ENCODE results near the gene IER5.

The IER5 gene

DNA sequence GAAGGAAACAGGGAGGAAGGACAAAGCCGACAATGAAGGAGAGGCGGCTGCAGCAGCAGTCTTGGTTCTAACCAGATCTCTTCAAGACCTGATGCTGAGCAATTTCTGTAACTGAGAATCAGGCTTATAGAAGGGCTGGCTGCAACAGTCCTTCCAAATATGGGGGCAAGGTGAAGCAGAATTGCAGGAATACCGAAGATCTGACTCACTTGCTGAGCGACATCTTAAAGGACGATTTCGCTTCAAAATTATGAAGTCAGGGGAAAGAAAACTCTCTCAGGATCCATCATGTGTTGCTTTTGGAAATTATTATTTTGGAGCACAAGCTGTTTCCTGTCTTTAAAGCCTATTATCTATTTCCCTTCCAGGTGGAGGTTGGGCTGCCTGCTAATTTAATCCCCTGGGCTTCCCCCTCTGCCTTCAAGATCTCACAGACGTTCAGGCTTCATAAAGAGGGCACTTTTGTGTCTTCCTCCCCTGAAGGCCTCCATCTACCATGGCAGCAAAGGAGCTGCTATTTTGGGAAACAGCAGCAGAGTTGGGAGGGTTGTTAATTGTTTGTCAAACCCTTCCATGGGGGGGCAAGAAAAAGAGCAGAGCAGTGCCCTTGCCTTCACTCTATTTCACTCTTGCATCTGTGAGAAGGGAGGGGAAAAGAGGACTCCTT is 10.8 kb upstream of the IER5 start:
- DNase-seq, result no peak

DNA sequence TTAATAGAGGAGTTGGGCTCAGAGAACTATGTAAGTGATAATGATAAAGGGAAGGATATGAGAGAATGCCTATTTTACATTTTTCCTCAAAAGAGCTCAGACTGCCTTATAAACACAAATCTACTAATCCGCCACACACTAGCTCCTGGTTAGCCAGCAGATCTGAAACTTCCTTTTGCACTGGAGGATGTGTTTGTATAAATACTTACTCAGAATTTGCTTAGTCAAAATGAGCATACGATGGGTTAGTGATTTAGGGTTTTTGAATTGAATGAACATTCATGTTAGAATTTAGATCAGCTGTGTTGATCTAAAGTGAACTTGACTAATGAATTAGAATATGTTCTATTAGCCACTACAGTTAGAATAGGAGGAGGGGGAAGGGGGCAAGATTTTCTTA is 9.1 kb upstream of the IER5 start:
- no peak for DNase-seq

DNA sequence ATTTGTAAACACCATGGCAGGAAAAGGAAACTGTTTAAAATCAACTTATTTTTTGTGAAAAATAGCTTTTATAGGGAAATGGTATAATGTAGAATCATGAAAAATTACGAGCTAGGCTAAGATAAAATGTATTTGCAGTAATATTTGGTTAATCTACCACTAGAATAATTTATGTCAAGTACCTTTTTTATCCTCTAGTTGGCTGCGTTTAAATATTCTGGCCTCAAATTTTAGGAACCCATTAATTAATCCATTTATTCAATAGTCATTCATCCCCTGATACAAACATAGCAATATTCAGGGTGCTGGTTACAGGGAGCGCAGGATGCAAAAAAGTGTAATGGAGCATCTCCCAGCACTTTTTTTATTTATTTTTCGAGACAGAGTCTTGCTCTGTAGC is 8.6 kb upstream of the IER5 start:
- no peak for DNase-seq

DNA sequence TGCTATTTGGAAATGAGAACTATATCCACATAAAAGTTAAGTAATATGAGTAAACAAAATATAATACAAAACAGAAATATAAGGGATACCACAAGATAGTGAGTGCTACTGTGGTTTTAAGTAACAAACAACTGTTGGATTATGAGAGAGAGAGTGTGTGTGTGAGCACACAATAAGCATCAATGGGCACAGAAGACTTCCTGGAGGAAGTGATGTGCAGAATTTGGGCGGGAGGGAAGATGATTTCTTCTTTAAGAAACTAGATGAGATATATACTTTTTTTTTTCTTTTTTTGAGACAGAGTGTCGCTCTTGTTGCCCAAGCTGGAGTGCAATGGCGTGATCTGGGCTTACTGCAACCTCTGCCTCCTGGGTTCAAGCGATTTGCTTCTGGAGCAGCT is 7.9 kb upstream of the IER5 start:
- DNase-seq, result no peak

DNA sequence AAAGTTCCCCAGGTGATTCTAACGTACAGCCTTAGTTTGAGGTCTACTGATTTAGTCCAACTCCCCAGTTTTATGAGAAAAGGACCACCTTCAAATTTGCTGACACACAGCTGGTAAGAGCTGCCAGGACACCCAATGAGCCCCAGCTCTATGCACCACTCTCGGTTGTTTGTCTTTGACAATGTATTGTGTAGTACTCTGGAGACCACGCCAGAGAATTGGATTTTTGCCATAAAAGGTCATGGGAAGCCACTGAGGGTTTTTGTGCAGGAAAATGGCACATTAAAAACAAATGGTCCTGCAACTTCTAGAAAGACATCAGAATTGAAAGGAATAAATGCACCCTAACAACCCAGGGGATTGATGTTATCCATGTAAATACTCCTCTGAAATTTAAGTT is 7.1 kb upstream of the IER5 start:
- DNase-seq, result no peak

DNA sequence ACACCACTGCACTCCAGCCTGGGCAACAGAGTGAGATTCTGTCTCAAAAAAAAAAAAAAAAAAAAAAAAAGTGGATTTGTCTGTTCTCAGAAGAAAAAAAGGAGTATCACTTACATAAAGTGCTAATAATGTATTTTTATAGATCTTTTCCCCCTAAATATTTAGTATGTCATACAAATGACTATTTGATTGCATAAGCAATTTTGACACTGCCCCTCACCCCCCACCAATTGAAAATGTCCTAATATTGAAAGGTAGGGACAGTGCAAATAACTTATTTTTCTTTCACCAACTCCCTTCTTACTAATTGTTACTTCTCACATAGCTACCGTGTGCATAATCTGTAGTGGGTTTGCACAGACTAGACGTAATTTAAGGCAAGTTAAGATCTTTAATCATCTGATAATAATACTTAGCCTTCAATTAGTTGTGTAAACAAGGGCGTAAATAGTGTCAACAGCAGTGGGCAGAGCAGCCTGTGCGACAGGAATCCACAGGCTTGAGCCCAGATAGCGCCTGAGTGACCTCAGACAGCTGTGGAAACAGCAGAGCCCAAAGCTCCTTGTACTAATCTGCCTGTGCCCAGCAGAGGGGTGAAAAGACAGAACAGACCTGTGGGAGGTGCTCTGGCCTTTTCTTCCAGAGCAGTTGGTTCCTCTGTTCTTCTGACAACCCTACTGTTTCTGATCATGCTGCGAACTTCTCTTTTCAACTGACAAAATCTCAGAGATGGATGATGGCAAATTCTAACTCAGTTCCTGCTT is 4.5 kb upstream of the IER5 start:
- peak; percentile 92 for DNase-seq

DNA sequence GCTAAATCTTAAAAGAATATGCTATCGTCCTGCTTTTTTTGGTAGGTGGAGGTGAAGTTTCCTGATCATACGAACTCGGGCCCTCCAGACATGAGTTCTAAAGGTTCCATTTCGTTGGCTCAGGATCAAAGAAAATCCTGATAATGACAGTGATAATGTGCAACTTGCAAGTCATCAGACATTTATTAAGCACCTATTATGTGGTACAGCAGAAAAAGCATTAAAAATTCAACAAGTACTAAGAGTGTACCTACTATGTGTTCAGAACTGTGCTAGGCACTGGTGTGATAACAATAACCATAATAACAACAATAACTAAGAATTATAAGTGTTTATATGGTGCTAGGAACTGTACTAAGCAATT is 3.9 kb upstream of the IER5 start:
- no peak for DNase-seq

DNA sequence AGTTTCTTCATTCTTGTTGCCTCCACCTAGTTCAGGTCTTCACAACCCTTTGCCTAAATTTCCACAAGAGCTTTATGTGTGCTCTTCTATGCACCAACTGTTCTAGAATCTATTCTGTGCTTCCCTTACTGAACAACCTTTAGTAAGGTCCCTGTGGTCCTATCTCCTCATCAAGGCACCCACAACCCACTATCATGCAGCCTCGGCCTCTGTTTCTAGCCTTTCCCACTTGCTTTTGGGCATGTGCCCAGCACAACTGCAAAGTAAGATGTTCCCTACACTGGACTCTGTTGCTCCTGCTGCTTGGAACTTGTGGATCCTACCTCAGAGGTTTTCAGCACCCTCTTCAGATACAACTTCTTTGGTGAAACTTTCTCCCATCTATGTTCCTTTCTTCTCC is 2.4 kb upstream of the IER5 start:
- peak; percentile 59 for DNase-seq

DNA sequence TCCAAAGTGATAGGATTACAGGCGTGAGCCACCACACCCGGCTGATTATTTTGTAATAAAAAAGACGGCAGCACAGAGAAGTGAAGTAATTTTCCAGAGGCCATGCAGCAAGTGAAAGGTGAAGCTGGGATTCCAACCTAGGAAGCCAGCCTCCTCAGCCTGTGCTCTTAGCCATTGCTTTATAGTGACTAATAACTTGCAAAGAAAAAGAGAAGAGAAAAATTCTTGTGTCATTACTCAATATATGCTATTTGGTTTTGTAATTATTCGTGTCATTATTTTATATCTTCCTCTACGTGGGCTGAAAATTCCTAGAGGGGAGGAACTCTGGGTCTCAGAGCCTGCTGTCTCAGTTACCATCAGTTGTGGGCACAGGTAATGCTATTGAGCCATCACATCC is 1.6 kb upstream of the IER5 start:
- no peak for DNase-seq

DNA sequence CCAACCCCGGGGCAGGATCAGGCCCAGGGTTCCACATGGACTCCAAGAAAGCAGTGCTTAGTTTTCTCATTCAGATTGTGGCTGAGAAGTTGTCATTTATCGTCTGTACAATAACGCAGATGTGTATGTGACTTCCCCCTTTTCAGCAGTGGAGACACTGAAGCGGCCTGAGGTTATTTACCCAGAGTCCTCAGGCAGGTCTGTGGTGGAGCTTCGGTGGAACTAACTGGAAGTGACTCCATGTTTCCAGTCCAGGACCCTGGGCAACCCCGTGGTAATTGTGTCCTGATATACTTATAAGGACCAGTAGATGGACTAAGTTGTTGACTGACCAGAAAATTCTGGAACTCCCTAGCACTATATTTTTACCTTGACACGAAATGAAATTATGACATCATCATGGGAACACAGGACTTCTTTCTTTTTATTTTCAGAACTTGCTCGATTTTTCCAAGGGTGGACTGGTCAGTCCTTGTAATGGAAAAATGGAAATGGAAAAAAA is 1.0 kb upstream of the IER5 start:
- peak; percentile 81 for DNase-seq

DNA sequence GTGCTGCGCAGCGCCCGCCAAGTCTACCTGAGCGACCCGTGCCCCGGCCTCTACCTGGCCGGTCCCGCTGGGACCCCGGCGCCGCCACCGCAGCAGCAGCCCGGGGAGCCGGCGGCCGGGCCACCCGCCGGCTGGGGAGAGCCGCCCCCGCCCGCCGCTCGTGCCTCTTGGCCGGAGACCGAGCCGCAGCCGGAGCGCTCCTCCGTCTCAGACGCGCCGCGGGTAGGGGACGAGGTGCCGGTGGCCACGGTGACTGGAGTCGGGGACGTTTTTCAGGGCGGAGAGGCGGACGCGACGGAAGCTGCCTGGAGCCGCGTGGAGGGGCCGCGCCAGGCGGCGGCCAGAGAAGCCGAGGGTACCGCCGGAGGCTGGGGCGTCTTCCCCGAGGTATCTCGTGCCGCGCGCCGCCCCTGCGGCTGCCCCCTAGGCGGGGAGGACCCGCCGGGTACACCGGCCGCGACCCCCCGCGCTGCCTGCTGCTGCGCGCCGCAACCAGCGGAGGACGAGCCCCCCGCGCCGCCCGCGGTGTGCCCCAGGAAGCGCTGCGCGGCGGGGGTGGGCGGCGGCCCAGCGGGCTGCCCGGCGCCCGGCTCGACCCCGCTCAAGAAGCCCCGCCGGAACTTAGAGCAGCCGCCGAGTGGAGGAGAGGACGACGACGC is 646 bp downstream of the IER5 start:
- DNase-seq, result peak; percentile 37

DNA sequence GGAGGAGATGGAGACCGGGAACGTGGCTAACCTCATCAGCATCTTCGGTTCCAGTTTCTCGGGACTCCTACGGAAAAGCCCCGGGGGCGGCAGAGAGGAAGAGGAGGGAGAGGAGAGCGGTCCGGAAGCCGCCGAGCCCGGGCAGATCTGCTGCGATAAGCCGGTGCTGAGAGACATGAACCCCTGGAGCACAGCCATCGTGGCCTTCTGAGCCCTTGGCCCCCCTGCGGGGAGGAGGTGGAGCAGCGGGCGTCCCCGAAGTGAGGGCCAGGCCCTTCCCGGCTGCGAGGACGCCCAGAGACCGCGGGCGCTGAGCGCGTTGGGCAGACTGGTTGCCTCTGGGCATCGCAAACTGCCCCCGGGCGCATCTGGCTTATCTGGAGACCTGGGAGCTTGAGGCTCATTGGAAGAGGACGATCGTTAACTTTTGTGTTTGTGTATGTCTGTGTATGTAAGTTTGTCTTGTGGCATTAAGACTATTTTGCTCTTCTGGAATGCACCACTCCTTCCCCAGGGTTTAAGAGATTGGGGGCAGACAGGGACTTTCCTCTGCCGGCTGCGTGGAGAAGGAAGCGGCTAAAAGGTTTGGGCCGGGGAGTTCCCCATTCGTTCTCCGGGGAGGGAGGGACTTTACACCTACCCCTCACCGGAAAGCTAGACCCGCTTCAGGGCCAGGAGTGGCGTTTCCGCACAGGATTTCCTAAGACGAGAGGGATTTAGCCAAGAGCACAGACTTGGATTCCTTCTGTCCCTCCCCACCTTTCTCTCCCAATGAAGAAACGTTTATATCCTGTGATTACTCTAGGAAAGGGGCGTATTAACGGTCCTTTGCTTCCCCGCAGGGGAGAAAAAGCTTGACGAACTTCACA is 1.4 kb downstream of the IER5 start:
- DNase-seq, result peak; percentile 86

DNA sequence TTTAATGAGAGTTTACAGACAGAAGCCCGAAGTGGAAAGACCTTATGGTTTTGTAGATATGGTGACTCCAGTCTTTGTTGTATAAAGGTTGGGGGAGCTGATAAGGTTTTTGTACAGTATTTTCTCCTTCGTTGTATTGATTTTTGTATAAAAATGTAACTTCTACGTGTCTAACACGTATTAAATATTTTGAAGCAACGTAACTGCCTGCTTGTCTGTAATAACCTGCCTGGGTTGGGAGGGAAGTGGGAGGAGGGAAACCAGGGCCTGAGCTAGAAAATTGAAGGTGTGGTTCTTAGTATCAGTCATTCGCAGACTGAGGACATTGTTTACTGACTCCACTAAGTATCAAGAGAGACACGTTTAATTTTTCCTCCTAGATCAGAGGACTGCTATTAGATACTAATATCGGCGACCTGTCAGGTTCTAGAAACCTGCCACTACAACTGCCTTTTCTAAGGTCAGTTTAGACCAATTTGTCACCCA is 2.2 kb downstream of the IER5 start:
- peak; percentile 90 for DNase-seq

DNA sequence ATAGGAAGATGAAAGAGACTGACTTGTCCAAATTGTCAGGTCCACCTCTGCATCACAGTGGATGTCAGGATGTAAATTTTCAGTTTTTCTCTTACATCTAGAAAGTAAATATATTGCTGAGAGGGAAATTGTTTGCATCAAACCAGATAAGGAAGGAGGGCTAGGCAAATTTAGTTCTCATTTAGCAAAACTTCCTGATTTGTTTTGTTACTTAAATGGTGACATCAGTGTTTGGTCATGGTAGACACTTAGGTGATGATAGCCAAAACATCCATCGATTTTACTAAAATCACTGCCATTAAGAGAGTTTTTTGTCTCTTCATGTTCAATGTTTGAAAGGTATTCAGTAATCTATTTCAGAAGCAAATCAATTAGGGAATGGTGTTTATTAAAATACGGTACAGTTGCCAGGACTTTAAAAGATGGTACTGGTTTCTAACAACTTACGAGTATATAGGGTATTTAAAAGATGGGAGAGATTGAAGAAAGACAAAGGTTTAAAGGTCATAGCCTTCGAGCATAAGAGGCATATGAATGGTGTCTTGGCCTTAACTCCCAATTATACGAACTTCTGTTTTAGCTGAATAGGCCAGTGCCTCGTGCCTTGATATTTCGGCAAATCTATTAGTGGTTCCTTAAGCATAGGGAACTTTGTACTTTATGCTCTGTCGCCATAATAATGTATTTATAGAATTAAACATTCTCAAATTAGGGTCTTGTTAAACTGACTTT is 3.0 kb downstream of the IER5 start:
- no peak for DNase-seq

DNA sequence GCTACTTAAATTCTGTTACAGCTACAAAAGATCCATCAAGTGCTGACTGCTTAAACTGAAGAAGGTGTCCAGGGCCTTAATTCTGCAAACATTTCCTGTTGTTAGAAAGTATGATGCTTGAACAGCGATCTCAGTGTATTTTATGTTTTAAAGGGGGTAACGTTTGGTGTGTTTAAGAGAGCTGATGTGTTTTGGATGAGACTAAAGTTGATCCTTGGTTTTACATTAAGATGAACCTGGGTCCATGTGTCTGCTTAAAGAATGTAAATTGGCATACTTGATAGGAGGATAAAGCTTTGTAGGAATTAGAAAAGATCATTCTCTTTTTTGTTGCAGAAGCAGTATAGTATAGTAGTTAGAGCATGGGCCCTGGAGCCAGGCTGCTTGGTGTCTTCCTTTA is 3.6 kb downstream of the IER5 start:
- DNase-seq, result no peak

DNA sequence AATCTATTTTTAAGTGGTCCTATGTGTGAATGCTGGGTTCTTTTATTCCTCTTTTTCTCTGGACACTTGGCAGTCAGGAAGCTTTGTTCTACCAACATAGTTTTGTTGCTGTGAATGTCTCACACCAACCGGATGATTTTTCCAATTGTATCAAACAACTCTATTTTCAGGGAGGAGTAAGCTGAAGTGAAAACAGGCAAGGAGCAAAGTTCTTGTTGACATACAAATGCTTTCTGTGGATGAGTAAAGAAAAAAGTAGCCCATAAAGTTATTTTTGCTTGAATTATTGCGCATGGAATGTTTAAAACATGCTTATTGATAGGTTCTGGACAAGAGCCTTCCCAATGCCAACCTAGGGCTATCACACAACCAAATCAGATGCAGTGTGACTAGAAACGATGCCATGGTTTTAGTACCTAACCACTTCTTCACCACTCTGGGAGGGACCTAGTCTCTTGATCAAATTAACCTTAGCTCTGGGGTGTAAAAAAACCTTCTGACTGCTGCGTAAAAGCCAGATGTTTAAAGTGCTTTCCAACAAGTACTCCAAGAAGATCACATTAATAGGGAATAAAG is 4.5 kb downstream of the IER5 start:
- no peak for DNase-seq

DNA sequence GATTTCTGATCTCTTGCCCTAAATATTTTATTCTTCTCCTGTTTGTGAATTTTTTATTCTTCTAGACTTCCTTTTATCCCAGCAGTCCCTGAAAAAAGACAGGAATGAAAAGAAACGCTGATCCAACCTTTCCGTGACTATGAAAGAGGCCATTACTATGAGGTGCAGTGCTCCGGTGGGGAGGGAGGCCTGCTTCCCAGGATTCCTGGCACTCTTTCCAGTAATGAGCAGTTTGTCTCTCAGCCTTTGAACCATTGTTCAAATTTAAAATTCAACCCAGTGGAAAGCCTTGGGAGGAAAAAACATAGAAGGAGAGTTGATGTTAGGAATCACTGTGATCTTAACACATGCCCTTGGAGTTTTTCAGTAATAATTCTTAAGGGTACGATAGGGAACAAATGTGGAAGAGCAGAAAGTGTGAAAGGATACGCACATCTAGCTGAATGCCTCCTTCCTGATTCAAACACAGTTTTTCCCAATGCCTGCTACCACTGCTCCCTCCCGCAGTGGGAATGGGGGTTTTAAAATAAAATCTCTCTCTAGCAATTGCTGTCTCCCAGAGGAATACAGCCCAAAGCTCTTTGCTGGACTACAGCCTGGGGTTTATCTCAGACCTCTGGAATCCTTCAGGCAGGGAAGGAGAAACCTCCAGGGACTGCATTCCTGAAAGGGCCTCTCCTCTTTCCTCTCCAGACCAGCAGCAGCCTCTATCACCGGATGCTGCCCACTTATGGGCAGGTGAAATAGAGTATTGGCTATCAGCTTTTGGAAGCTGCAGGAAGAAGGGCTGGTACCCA is 6.1 kb downstream of the IER5 start:
- DNase-seq, result no peak

DNA sequence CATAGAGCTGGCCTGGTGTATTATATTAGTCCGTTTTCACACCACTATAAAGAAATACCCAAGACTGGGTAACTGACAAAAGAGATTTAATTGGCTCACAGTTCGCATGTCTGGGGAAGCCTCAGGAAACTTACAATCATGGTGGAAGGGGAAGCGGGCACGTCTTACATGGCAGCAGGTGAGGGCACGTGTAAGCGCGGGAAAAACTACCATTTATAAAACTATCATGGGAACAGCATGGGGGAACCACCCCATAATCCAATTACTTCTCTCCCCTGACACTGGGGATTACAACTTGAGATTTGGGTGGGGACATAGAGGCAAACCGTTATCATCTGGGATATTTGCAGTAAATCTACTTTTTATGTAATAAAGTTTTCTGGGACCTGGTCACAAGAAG is 6.8 kb downstream of the IER5 start:
- no peak for DNase-seq

DNA sequence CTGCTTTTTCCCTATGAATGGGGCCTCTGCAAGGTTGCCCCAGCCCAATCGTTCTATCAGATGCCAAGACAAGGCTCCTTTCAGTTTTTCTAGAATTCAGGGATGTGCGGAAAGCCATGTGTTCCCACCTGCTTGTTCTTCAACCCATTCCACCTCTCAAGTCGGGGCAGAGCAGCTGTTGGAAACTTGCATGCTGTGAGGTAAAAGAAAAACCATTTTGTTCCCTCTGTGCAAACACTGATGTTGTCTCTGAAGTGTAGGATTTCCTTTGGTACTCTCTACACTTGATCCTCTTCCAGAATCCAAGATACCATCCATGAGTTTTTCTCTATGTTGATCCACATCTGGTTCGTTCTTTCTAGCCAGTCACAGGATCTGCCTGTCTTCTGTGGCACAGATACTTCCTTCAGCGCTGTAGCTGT is 7.3 kb downstream of the IER5 start:
- no peak for DNase-seq

DNA sequence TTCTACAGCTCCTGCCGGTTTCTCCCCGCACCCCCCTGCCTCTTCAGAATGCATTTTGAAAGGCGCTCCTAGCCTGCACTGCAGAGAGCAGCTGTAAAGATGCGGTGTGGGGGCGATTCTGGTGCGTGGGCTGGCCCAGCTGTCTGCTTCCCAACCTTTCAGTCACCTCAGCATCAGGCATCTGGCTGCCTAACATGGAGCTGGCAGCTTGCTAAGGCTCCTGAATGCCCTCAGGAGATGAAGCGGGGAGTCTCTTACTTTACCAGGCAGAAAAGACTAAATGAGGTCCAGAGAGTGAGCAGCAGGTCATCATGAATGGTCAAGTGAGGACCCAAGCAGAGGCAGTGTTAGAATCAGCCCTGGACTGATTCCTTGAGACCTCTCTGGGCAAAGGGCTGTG is 8.7 kb downstream of the IER5 start:
- no peak for DNase-seq
